DND-41 (cell line): Measurements from ENCODE around the gene ZBTB32.

Experiments
- ATAC-seq: fragments of 200-7000 bp; cut with Tn5 transposase; 3 replicates; pipeline ENCODE4 v1.9.1; 2021; ENCODE audit warnings: low read depth; ENCODE audit not compliant: insufficient read depth
- DNase-seq: peaks from one replicate; pipeline ENCODE4 v3.0.0-alpha.2; 2020
- H2AFZ ChIP-seq: 2 replicates; pipeline ENCODE4 v1.6.0; 2012; ENCODE audit warnings: low read depth, low read length
- H3K27ac ChIP-seq: 2 replicates; pipeline ENCODE4 v1.5.1; 2012; ENCODE audit warnings: low read length, inconsistent platforms
- H3K27me3 ChIP-seq: fragments of 200-600 bp; sonication (generic); 2 replicates; pipeline ENCODE4 v1.6.0; 2012; ENCODE audit warnings: low read length, mild to moderate bottlenecking, inconsistent platforms; ENCODE audit not compliant: insufficient read depth, poor library complexity
- H3K36me3 ChIP-seq: 2 replicates; pipeline ENCODE4 v1.5.1; 2012; ENCODE audit warnings: low read length, inconsistent platforms; ENCODE audit not compliant: insufficient read depth
- H3K4me1 ChIP-seq: 2 replicates; pipeline ENCODE4 v1.5.1; 2012; ENCODE audit warnings: mild to moderate bottlenecking, low read length; ENCODE audit not compliant: insufficient read depth
- H3K4me2 ChIP-seq: 2 replicates; pipeline ENCODE4 v1.6.0; 2012; ENCODE audit warnings: mild to moderate bottlenecking, moderate library complexity, low read length, inconsistent platforms; ENCODE audit not compliant: insufficient read depth
- H3K4me3 ChIP-seq, 2 experiments: fragments of 200-600 bp in 1 of 2; shearing (Covaris generic) in 1 of 2; 2 replicates each; pipeline ENCODE4 v1.5.1; 2012 to 2016; ENCODE audit warnings: inconsistent platforms in 2 of 2, low read length in 2 of 2, mild to moderate bottlenecking in 2 of 2, low read depth in 1 of 2, moderate library complexity in 1 of 2
- H3K79me2 ChIP-seq: 2 replicates; pipeline ENCODE4 v1.6.0; 2012; ENCODE audit warnings: low read length, inconsistent platforms; ENCODE audit not compliant: insufficient read depth
- H3K9ac ChIP-seq: 2 replicates; pipeline ENCODE4 v1.6.0; 2012; ENCODE audit warnings: low read depth, mild to moderate bottlenecking, inconsistent platforms, low read length, moderate library complexity
- H3K9me3 ChIP-seq: 2 replicates; pipeline ENCODE4 v1.5.1; 2012; ENCODE audit warnings: low read length, moderate library complexity, mild to moderate bottlenecking, inconsistent platforms; ENCODE audit not compliant: insufficient read depth, severe bottlenecking
- H4K20me1 ChIP-seq: 2 replicates; pipeline ENCODE4 v1.6.0; 2012; ENCODE audit warnings: low read length; ENCODE audit not compliant: insufficient read depth
- EZH2 ChIP-seq: IDR thresholded peaks from 3 replicates; pipeline ENCODE4 v1.6.1; 2012; ENCODE audit warnings: borderline replicate concordance, low read depth, mild to moderate bottlenecking, moderate library complexity, low read length, inconsistent platforms; ENCODE audit not compliant: severe bottlenecking
- TF ChIP-seq, protein P1 (sequence below): IDR thresholded peaks from 2 replicates; pipeline ENCODE4 v1.5.1; 2012; ENCODE audit warnings: borderline replicate concordance, low read length, moderate library complexity, mild to moderate bottlenecking; ENCODE audit not compliant: poor library complexity, severe bottlenecking; ENCODE audit errors: extremely low read depth

Gene ZBTB32

GRCh38 chr19:35731779-35732405 lies 27.5 kb downstream of the ZBTB32 start:
- Histone ChIP-seq H3K9ac (no peak overlapping the region), H4K20me1 (peaks cover 48% of the 10 kb centered on the region), H3K9me3 (no peaks in the 10 kb centered on the region), H3K4me2 (no peak overlapping the region), H3K36me3 (peaks cover 99% of the 10 kb centered on the region), H3K27me3 (no peaks in the 10 kb centered on the region), H3K4me1 (no peaks in the 10 kb centered on the region), H2AFZ (no peak overlapping the region), H3K27ac (no peak overlapping the region), H3K4me3 (no peak overlapping the region), H3K79me2 (no peaks in the 10 kb centered on the region)
- no peak for ATAC-seq
- no peak for DNase-seq
- TF ChIP-seq, protein P1, sequence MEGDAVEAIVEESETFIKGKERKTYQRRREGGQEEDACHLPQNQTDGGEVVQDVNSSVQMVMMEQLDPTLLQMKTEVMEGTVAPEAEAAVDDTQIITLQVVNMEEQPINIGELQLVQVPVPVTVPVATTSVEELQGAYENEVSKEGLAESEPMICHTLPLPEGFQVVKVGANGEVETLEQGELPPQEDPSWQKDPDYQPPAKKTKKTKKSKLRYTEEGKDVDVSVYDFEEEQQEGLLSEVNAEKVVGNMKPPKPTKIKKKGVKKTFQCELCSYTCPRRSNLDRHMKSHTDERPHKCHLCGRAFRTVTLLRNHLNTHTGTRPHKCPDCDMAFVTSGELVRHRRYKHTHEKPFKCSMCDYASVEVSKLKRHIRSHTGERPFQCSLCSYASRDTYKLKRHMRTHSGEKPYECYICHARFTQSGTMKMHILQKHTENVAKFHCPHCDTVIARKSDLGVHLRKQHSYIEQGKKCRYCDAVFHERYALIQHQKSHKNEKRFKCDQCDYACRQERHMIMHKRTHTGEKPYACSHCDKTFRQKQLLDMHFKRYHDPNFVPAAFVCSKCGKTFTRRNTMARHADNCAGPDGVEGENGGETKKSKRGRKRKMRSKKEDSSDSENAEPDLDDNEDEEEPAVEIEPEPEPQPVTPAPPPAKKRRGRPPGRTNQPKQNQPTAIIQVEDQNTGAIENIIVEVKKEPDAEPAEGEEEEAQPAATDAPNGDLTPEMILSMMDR = no peak
- no peak for TF ChIP-seq EZH2

DNA sequence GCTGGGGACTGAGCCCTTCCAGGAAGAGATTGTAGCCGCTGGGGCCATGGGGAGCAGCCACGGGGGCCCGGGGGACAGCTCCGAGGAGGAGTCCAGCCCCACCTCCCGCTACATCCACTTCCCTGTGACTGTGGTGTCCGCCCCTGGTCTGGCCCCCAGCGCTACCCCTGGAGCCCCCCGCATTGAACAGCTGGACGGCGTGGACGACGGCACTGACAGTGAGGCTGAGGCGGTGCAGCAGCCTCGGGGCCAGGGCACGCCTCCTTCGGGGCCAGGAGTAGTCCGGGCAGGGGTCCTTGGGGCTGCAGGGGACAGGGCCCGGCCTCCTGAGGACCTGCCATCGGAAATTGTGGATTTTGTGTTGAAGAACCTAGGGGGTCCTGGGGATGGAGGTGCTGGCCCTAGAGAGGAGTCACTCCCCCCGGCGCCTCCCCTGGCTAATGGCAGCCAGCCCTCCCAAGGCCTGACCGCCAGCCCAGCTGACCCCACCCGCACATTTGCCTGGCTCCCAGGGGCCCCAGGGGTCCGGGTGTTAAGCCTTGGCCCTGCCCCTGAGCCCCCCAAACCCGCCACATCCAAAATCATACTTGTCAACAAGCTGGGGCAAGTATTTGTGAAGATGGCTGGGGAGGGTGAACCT lies 28.3 kb downstream of the ZBTB32 start:
- Histone ChIP-seq H3K4me2 (no peak overlapping the region), H2AFZ (no peak overlapping the region), H3K9me3 (no peaks in the 10 kb centered on the region), H3K4me3 (no peak overlapping the region), H3K9ac (no peak overlapping the region), H4K20me1 (peaks cover 44% of the 10 kb centered on the region), H3K79me2 (no peaks in the 10 kb centered on the region), H3K36me3 (peaks cover 95% of the 10 kb centered on the region), H3K27ac (no peak overlapping the region), H3K4me1 (no peaks in the 10 kb centered on the region), H3K27me3 (no peaks in the 10 kb centered on the region)
- ATAC-seq (no peak), DNase-seq (no peak)
- TF ChIP-seq, protein P1 = no peak
- TF ChIP-seq EZH2 = no peak

- no peak for ATAC-seq
These were observed 29.1 kb downstream of the ZBTB32 start for GRCh38 chr19:35733180-35734125.

More at GRCh38 chr19:35733180-35734125, 29.1 kb downstream of the ZBTB32 start:
- Histone ChIP-seq H2AFZ (no peak overlapping the region), H3K4me2 (no peak overlapping the region), H3K27me3 (no peaks in the 10 kb centered on the region), H3K4me3 (no peak overlapping the region), H3K9me3 (no peaks in the 10 kb centered on the region), H3K27ac (no peak overlapping the region), H3K36me3 (peaks cover 95% of the 10 kb centered on the region), H3K79me2 (no peaks in the 10 kb centered on the region), H4K20me1 (peaks cover 41% of the 10 kb centered on the region), H3K4me1 (no peaks in the 10 kb centered on the region), H3K9ac (no peak overlapping the region)
- TF ChIP-seq EZH2 = no peak
- TF ChIP-seq, protein P1 = no peak
- no peak for DNase-seq
